ENCODE results near the gene TMEM52. TPM values are rescaled to one million over a fixed set of nuclear protein-coding genes. Genes with fewer than 3 reads are reported as not detected.

Gene TMEM52
- total RNA-seq, 1 donor from 2014 or later: 1.4 TPM

DNA sequence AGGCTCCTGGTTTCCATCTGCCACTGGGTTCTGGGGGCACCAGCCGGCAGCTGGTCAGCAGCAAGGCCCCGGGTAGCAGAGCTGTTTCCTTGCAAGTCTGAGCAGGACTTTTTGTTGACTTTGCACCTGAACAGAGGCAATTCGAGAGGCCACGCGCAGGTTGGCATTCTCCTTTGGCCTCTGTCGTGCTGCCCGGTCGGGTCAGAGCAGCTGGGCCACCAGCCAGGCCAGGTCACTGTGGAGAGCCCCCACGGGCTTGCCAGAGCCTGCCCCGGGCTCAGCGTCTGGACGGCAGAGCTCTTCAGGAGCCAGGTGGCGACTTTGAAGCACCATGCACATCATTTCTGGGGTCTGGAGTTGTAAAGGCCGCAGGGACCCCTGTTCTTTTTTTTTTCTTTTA lies 28.4 kb upstream of the TMEM52 start:
- H3K27ac Mint-ChIP-seq (ENCODE audit: unreplicated experiment): no peak overlapping the region
- H3K36me3 ChIP-seq (ENCODE audit: insufficient read depth, low read length): no peaks in the 10 kb centered on the region
- peaks cover 21% of the 10 kb centered on the region for H3K27me3 Mint-ChIP-seq (ENCODE audit: low read depth, unreplicated experiment)
- no peaks in the 10 kb centered on the region for H3K4me1 Mint-ChIP-seq (ENCODE audit: low read depth, unreplicated experiment)
- no peak overlapping the region for H3K27ac ChIP-seq (ENCODE audit: low read depth, low read length)
- no peaks in the 10 kb centered on the region for H3K27me3 ChIP-seq (ENCODE audit: insufficient read depth, low read length)
- no peaks in the 10 kb centered on the region for H3K9me3 Mint-ChIP-seq (ENCODE audit: unreplicated experiment)
- no peak overlapping the region for H3K4me3 Mint-ChIP-seq (ENCODE audit: unreplicated experiment)
- no peak overlapping the region for H3K4me2 ChIP-seq (ENCODE audit: low read length)
- H3K9me3 ChIP-seq (ENCODE audit: insufficient read depth, low read depth, low read length): no peaks in the 10 kb centered on the region
- no peaks in the 10 kb centered on the region for H4K20me1 ChIP-seq (ENCODE audit: insufficient read depth, low read length)
- H3K9ac ChIP-seq (ENCODE audit: low read length): no peak overlapping the region
- H2AFZ ChIP-seq (ENCODE audit: low read depth, low read length): no peak overlapping the region
- no peaks in the 10 kb centered on the region for H3K4me1 ChIP-seq (ENCODE audit: insufficient read depth, low read length)
- H3K79me2 ChIP-seq (ENCODE audit: insufficient read depth, low read length): no peaks in the 10 kb centered on the region
- FAIRE-seq: no peak
- H3K36me3 Mint-ChIP-seq (ENCODE audit: low read depth, unreplicated experiment): no peaks in the 10 kb centered on the region
- DNase-seq (ENCODE audit: low read depth): no peak
- no peak for TF ChIP-seq EZH2 (IDR thresholded peaks at IDR 0.05; ENCODE audit: insufficient read depth, low read length)
- TF ChIP-seq CTCF (IDR thresholded peaks at IDR 0.05; ENCODE audit: insufficient read depth, low read depth, low read length): no peak
- no peak overlapping the region for H3K4me3 ChIP-seq (ENCODE audit: insufficient read depth, low read depth, low read length)

- Histone ChIP-seq H3K27ac (ENCODE audit: low read depth, low read length) (no peak overlapping the region), H3K9me3 (ENCODE audit: insufficient read depth, low read depth, low read length) (no peaks in the 10 kb centered on the region), H3K9ac (ENCODE audit: low read length) (no peak overlapping the region), H4K20me1 (ENCODE audit: insufficient read depth, low read length) (no peaks in the 10 kb centered on the region), H2AFZ (ENCODE audit: low read depth, low read length) (no peak overlapping the region), H3K4me3 (ENCODE audit: insufficient read depth, low read depth, low read length) (no peak overlapping the region), H3K79me2 (ENCODE audit: insufficient read depth, low read length) (no peaks in the 10 kb centered on the region), H3K27me3 (ENCODE audit: insufficient read depth, low read length) (no peaks in the 10 kb centered on the region), H3K4me2 (ENCODE audit: low read length) (no peak overlapping the region), H3K4me1 (ENCODE audit: insufficient read depth, low read length) (no peaks in the 10 kb centered on the region), H3K36me3 (ENCODE audit: insufficient read depth, low read length) (no peaks in the 10 kb centered on the region)
- no peak for DNase-seq (ENCODE audit: low read depth)
- Mint-ChIP-seq H3K4me1 (ENCODE audit: low read depth, unreplicated experiment) (no peaks in the 10 kb centered on the region), H3K27ac (ENCODE audit: unreplicated experiment) (no peak overlapping the region), H3K4me3 (ENCODE audit: unreplicated experiment) (no peak overlapping the region), H3K27me3 (ENCODE audit: low read depth, unreplicated experiment) (peaks cover 27% of the 10 kb centered on the region), H3K36me3 (ENCODE audit: low read depth, unreplicated experiment) (no peaks in the 10 kb centered on the region), H3K9me3 (ENCODE audit: unreplicated experiment) (no peaks in the 10 kb centered on the region)
- FAIRE-seq: no peak
- TF ChIP-seq CTCF (IDR thresholded peaks at IDR 0.05; ENCODE audit: insufficient read depth, low read depth, low read length) (no peak), EZH2 (IDR thresholded peaks at IDR 0.05; ENCODE audit: insufficient read depth, low read length) (no peak)
These were observed 27.5 kb upstream of the TMEM52 start for GRCh38 chr1:1946540-1946939.

GRCh38 chr1:1945782-1946393 lies 26.8 kb upstream of the TMEM52 start:
- H3K4me1 ChIP-seq (ENCODE audit: insufficient read depth, low read length): no peaks in the 10 kb centered on the region
- Mint-ChIP-seq H3K27me3 (ENCODE audit: low read depth, unreplicated experiment) (peaks cover 34% of the 10 kb centered on the region), H3K4me1 (ENCODE audit: low read depth, unreplicated experiment) (no peaks in the 10 kb centered on the region), H3K4me3 (ENCODE audit: unreplicated experiment) (no peak overlapping the region), H3K9me3 (ENCODE audit: unreplicated experiment) (no peaks in the 10 kb centered on the region), H3K36me3 (ENCODE audit: low read depth, unreplicated experiment) (no peaks in the 10 kb centered on the region), H3K27ac (ENCODE audit: unreplicated experiment) (no peak overlapping the region)
- no peaks in the 10 kb centered on the region for H3K79me2 ChIP-seq (ENCODE audit: insufficient read depth, low read length)
- H3K27ac ChIP-seq (ENCODE audit: low read depth, low read length): no peak overlapping the region
- no peak overlapping the region for H3K4me2 ChIP-seq (ENCODE audit: low read length)
- H4K20me1 ChIP-seq (ENCODE audit: insufficient read depth, low read length): no peaks in the 10 kb centered on the region
- no peaks in the 10 kb centered on the region for H3K27me3 ChIP-seq (ENCODE audit: insufficient read depth, low read length)
- no peak overlapping the region for H2AFZ ChIP-seq (ENCODE audit: low read depth, low read length)
- no peak overlapping the region for H3K9ac ChIP-seq (ENCODE audit: low read length)
- DNase-seq (ENCODE audit: low read depth): no peak
- H3K4me3 ChIP-seq (ENCODE audit: insufficient read depth, low read depth, low read length): no peak overlapping the region
- no peaks in the 10 kb centered on the region for H3K9me3 ChIP-seq (ENCODE audit: insufficient read depth, low read depth, low read length)
- TF ChIP-seq CTCF (IDR thresholded peaks at IDR 0.05; ENCODE audit: insufficient read depth, low read depth, low read length): no peak
- no peak for TF ChIP-seq EZH2 (IDR thresholded peaks at IDR 0.05; ENCODE audit: insufficient read depth, low read length)
- no peaks in the 10 kb centered on the region for H3K36me3 ChIP-seq (ENCODE audit: insufficient read depth, low read length)
- FAIRE-seq: no peak
